AG04450 (cell line): ENCODE data around the gene ATP10D. TPM values are rescaled to one million over a fixed set of nuclear protein-coding genes. Genes with fewer than 3 reads are reported as not detected.

ENCODE experiments used
- CTCF ChIA-PET: fragments of 300-600, 350-600 bp; formaldehyde crosslinking; extraction: SDS; loops from one replicate; lab custom pipeline; 2022; ENCODE audit warnings: antibody characterized with exemption, inconsistent platforms; lab: Charles Lee
- POLR2A ChIA-PET: fragments of 350-600 bp; formaldehyde crosslinking; extraction: SDS; loops from one replicate; lab custom pipeline; 2021; ENCODE audit warnings: antibody characterized with exemption, inconsistent platforms; lab: Yijun Ruan, JAX
- DNase-seq: peaks from one replicate; pipeline ENCODE4 v3.0.0-alpha.2; 2011; ENCODE audit warnings: low read depth, low spot score
- H3K27ac ChIP-seq: one replicate; pipeline ENCODE4 v1.5.1; 2012; ENCODE audit warnings: low read depth, low read length, control low read depth
- H3K27me3 ChIP-seq: one replicate; pipeline ENCODE4 v1.6.0; 2012; ENCODE audit warnings: low read length; ENCODE audit not compliant: control insufficient read depth, insufficient read depth
- H3K4me3 ChIP-seq: 2 replicates; pipeline ENCODE4 v1.5.1; 2011; ENCODE audit warnings: mild to moderate bottlenecking, low read depth, low read length, control low read depth
- H3K9me3 ChIP-seq: 2 replicates; pipeline ENCODE4 v1.5.1; 2012; ENCODE audit warnings: low read length; ENCODE audit not compliant: control insufficient read depth, insufficient read depth
- polyA plus RNA-seq: library from polyadenylated mRNA; depleted of rRNA; stranded (reverse); fragments of >200 nt; gene quantifications from 2 replicates; pipeline ENCODE4 v1.2.3, GENCODE V29; 2011
- TF ChIP-seq, protein P1 (sequence below): IDR thresholded peaks from 2 replicates; pipeline ENCODE4 v1.5.1; 2011; ENCODE audit warnings: low read depth, low read length, control low read depth, inconsistent platforms

ATP10D gene
- polyA plus RNA-seq, 1 experiment = 48.2 TPM

DNA sequence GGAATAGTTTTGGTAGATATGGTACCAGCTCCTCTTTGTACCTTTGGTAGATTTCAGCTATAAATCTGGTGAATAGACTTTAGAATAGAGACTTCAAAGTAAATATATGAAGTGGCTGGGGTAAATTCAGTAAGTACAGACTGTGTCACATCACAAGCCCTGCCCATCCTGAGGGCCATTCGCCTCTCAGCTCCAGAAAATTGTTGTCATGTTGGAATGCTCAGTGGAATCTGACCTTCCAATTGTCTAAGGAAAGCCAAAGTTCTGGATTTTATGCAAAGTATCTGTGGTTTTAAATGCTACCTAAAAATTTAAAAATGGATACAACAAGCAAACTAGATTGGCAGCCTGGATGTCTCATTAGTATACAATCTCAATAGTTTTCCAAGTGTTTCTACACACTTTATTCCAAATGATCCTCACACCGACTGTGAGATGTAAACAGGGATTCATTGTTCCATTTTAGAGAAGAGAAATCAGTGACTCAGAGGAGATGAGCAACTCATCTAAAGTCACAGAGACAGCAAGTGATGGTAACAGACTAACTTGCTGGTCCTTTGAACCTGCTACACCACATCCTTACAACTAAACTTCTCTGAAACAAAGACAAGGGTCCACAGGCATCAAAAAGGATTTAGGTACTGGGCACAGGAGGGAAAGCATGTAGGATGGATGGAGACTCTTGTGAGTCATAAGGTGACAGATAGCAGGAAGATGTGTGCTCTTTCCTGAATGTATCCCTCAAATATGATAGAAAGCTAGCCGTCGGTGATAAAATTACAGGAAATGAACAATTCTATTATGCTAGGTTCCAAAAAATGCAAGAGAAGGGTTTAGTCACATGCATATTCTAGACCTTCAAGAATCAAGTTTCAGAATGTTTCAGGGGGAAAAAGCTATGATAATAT, 127.3 kb downstream of the ATP10D start:
- ChIA-PET CTCF (no interaction called here), POLR2A (no interaction called here)
- Histone ChIP-seq H3K9me3 (no peaks in the 10 kb centered on the region), H3K27ac (no peak overlapping the region), H3K27me3 (no peaks in the 10 kb centered on the region), H3K4me3 (no peak overlapping the region)
- DNase-seq = no peak
- TF ChIP-seq, protein P1, sequence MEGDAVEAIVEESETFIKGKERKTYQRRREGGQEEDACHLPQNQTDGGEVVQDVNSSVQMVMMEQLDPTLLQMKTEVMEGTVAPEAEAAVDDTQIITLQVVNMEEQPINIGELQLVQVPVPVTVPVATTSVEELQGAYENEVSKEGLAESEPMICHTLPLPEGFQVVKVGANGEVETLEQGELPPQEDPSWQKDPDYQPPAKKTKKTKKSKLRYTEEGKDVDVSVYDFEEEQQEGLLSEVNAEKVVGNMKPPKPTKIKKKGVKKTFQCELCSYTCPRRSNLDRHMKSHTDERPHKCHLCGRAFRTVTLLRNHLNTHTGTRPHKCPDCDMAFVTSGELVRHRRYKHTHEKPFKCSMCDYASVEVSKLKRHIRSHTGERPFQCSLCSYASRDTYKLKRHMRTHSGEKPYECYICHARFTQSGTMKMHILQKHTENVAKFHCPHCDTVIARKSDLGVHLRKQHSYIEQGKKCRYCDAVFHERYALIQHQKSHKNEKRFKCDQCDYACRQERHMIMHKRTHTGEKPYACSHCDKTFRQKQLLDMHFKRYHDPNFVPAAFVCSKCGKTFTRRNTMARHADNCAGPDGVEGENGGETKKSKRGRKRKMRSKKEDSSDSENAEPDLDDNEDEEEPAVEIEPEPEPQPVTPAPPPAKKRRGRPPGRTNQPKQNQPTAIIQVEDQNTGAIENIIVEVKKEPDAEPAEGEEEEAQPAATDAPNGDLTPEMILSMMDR = no peak

DNA sequence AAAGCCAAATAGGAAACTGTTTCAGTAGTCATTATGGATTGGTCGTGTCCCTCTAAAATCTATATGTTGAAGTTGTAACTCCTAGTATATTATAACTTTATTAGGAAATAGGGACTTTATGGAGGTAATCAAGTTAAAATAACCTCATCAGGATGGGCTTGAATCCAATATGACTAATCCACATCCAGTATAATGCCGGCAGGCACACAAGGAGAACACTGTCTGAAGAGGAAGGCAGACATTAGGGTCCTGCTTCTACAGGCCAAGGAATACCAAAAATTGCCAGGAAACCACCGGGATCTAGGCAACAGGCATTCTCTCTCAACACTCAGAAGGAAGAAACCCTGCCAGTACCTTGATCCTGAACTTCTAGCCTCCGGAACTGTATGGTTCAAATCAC, 130.3 kb downstream of the ATP10D start:
- H3K27me3 ChIP-seq = no peaks in the 10 kb centered on the region
- no peak for DNase-seq
- POLR2A ChIA-PET = no interaction called here
- no peaks in the 10 kb centered on the region for H3K9me3 ChIP-seq
- TF ChIP-seq, protein P1 = no peak
- H3K4me3 ChIP-seq = no peak overlapping the region
- CTCF ChIA-PET = no interaction called here
- no peak overlapping the region for H3K27ac ChIP-seq

DNA sequence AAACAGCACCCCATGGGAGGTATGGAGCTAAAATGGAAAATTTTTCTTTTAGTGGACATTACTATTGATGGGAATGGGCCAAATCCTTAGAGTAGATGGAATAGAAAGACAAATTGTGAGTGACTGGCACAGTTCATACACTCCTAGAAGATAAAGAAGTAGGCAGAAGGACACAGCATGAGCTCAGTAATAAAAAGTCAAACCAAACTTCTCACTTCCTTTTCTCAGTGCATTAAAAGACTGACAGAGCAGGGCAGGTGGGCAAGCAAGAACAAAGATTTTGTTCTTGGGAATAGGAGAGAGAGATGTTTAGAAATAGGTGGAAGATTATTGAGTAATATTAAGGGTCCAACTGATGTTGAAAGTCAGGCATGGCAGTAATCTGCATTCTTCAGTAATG, 132.5 kb downstream of the ATP10D start:
- ChIA-PET POLR2A (no interaction called here), CTCF (no interaction called here)
- H3K4me3 ChIP-seq = no peak overlapping the region
- no peaks in the 10 kb centered on the region for H3K9me3 ChIP-seq
- no peak overlapping the region for H3K27ac ChIP-seq
- H3K27me3 ChIP-seq = no peaks in the 10 kb centered on the region
- DNase-seq = no peak
- TF ChIP-seq, protein P1 = no peak

DNA sequence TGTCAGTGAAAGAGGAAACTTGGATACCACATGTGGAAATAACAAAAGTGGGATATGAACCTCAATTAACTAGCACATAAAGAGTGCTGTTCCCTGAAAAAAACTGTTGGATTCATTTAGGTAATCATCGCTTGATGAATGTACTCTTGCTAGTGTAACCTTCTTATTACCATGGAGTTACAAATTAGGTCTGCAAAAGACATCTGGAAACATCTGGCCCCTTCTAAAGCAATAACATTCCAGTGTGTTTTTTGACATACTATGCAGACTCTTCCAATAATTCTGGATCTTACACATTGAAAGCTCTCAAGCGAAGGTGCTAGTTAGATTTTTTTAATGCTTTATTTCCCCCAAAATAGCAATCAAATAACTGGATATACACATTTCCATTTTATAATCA, 134.6 kb downstream of the ATP10D start:
- ChIA-PET CTCF (no interaction called here), POLR2A (no interaction called here)
- Histone ChIP-seq H3K27me3 (no peaks in the 10 kb centered on the region), H3K9me3 (no peaks in the 10 kb centered on the region), H3K27ac (no peak overlapping the region), H3K4me3 (no peak overlapping the region)
- DNase-seq = no peak
- TF ChIP-seq, protein P1 = no peak

DNA sequence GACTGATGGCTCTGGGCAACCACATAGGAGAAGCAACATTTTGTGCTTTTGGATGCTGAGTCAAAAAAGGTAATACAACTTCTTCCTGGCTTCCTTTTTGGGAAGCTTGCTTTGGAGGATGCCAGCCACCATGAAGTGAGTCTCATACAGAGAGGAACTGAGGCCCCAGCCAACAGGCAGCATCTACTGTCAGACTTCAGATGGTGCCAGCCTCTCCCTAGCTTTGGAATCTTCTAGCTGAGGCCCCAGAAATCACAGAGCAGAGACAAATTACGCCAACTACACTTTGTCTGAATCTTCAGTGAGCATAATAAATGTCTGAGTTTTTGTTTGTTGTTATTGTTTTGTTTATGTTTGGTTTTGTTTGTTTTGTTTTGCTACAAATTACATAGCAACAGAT, 136.1 kb downstream of the ATP10D start:
- TF ChIP-seq, protein P1 = no peak
- H3K27ac ChIP-seq = no peak overlapping the region
- no peak overlapping the region for H3K4me3 ChIP-seq
- no peaks in the 10 kb centered on the region for H3K9me3 ChIP-seq
- POLR2A ChIA-PET = no interaction called here
- no peaks in the 10 kb centered on the region for H3K27me3 ChIP-seq
- no peak for DNase-seq
- CTCF ChIA-PET = no interaction called here
